Coronary artery (tissue), 2 donors: ENCODE data around the gene OR52I2.

Experiments used
- DNase-seq: peaks from one replicate; pipeline ENCODE4 v3.0.0-alpha.2; 2017; ENCODE audit warnings: low spot score
- H3K27ac ChIP-seq, 2 donors: fragments of 200-600 bp; sonication (generic); one replicate each; pipeline ENCODE4 v1.5.1; 2016 to 2019
- H3K4me3 ChIP-seq: fragments of 200-600 bp; sonication (generic); 2 replicates; pipeline ENCODE4 v1.5.1; 2016; ENCODE audit warnings: mild to moderate bottlenecking, moderate library complexity
- CTCF ChIP-seq: fragments of 200-600 bp; sonication (generic); IDR thresholded peaks from one replicate; pipeline ENCODE4 v1.5.1; 2019; ENCODE audit warnings: antibody characterized with exemption

Gene OR52I2

GRCh38 chr11:4581443-4581842, at the start of gene OR52I2:
Gene OR52I2, plus strand, starts transcription at chr11:4581743.
- no peak within 1 kb of the TSS for H3K27ac ChIP-seq
- no peak within 1 kb of the TSS for H3K4me3 ChIP-seq
- no peak for TF ChIP-seq CTCF
- no peak for DNase-seq

GRCh38 chr11:4539603-4540219, 41.8 kb upstream of the OR52I2 start:
- no peak overlapping the region for H3K27ac ChIP-seq
- H3K4me3 ChIP-seq: no peak overlapping the region
- DNase-seq: no peak
- peak; percentile 43 for TF ChIP-seq CTCF

- Histone ChIP-seq H3K27ac (no peak overlapping the region), H3K4me3 (no peak overlapping the region)
- no peak for DNase-seq
- no peak for TF ChIP-seq CTCF
These were observed 40.5 kb upstream of the OR52I2 start for GRCh38 chr11:4541071-4541470.

- Histone ChIP-seq H3K27ac (no peak overlapping the region), H3K4me3 (no peak overlapping the region)
- TF ChIP-seq CTCF: no peak
- DNase-seq: no peak
These were observed 38.0 kb upstream of the OR52I2 start for GRCh38 chr11:4543561-4543960.

- H3K27ac ChIP-seq: no peak within 1 kb of the TSS
- TF ChIP-seq CTCF: no peak
- no peak for DNase-seq
- no peak within 1 kb of the TSS for H3K4me3 ChIP-seq
These were observed 36.7 kb upstream of the OR52I2 start, which contains the start of gene OR52M1 for GRCh38 chr11:4544891-4545290. Gene OR52M1, plus strand, starts transcription at chr11:4545191. Its CDS starts 0 bp downstream, at chr11:4545191.

- no peak overlapping the region for H3K27ac ChIP-seq
These were observed 34.7 kb upstream of the OR52I2 start for GRCh38 chr11:4546878-4547277.

More at GRCh38 chr11:4546878-4547277, 34.7 kb upstream of the OR52I2 start:
- no peak overlapping the region for H3K4me3 ChIP-seq
- TF ChIP-seq CTCF: no peak
- DNase-seq: no peak
